Activated CD4-positive, alpha-beta T cell treated with anti-CD3 and anti-CD28 coated beads, Interleukin-2, amount 50 U/mL, for 1 hour (primary cell): Measurements from ENCODE around the gene OPRL1.
"Not testable (repeated sequence)": the region's sequence is repeated elsewhere in the genome, so short reads cannot be mapped to it uniquely, and the experiment has no call there.

ENCODE experiments used
- DNase-seq: peaks from one replicate; pipeline ENCODE4 v3.0.0-alpha.2; 2020

OPRL1 gene

DNA sequence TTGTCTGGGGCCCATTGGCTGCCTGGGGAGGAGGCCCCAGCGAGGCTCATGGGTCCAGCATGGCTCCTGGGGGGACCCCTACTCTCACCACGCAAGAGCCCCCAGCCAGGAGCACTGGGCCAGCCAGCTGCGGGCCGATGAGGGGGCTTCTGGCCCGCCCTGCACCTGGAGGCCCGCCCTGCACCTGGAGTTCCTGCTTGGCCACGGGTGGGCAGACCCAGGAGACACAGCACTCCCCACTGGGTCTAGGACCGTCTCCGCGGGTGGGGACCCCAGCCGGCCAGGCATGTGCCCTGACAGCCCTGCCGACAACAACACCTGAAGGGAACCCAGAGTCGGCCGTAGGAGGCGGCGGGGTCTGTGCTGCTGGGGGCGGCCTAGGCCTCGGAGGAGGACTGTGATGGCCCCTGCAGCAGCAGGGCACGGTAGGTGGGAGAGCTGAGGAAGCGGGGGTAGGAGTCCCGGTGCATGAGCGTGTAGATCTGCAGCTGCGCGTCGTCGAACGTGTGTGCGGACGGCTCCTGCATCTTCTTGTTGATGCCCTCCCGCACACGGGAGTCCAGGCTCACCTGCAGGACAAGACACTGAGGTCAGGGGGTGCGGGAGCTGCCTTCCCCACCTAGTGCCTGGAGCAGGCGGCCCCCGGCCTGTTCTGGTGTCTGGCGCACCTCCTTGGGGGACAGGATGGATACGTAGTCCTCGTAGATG is 6.3 kb upstream of the OPRL1 start:
- DNase-seq: no peak

DNA sequence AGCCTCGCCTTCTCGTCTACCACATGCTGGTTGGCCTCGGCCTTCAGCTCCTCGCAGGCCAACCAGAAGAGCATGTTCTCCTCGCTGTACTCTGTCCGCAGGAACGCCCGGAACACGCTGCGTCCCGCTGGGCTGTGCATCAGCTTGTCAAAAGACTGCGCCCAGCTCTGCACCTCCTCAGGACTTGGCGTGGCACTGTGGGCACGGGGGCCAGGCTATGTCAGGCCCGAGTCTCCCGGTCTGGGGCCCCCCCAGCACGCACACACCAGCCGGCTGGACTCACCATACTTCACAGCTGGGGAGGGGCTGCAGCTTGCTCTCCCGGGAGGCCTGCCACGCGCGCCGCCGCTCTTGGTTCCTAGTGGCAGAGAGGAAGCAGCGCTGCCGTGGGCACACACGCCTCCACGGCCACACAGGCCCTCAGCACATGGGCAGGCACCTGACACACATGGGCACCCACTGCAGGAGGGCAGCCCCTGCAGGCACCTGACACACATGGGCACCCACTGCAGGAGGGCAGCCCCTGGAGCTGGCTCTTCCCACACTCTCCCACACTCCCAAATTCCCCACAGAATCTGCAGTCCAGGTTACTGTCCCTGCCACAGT is 5.6 kb upstream of the OPRL1 start:
- no peak for DNase-seq

DNA sequence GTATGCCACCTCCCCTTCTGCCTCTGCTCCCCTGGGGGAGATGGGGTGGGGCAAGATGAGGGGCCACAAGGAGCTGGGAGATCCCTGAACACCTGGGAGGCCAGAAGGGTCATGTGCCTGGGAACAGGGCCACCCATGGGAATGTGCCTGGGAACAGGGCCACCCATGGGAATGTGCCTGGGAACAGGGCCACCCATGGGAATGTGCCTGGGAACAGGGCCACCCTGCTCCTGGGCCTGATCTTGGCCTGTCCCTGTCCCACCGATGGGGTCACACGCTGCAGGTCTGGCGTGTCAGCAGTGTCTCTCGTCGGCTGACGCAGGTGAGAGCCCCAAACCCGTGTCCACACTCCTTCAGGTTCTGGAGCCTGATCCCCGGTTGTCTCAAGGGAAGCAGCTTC is 4.9 kb upstream of the OPRL1 start:
- DNase-seq: no peak

DNA sequence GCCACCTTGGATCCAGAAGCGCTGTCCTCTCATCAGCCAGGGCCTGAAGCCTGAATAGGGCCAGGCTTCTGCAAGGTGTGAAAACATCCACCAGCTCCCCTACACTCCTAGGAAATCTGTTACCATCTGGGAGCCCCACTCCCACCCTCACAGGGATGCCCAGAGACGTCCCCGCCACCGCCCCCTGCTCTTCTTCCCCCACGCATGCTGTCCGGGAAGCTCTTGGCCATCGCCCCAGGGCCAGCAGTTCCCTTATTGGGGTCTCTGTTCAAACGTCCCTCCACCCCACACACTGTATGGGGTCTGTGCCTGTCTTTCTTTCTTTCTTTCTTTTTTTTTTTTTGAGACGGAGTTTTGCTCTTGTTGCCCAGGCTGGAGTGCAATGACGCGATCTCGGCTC is 4.3 kb upstream of the OPRL1 start:
- DNase-seq: no peak

DNA sequence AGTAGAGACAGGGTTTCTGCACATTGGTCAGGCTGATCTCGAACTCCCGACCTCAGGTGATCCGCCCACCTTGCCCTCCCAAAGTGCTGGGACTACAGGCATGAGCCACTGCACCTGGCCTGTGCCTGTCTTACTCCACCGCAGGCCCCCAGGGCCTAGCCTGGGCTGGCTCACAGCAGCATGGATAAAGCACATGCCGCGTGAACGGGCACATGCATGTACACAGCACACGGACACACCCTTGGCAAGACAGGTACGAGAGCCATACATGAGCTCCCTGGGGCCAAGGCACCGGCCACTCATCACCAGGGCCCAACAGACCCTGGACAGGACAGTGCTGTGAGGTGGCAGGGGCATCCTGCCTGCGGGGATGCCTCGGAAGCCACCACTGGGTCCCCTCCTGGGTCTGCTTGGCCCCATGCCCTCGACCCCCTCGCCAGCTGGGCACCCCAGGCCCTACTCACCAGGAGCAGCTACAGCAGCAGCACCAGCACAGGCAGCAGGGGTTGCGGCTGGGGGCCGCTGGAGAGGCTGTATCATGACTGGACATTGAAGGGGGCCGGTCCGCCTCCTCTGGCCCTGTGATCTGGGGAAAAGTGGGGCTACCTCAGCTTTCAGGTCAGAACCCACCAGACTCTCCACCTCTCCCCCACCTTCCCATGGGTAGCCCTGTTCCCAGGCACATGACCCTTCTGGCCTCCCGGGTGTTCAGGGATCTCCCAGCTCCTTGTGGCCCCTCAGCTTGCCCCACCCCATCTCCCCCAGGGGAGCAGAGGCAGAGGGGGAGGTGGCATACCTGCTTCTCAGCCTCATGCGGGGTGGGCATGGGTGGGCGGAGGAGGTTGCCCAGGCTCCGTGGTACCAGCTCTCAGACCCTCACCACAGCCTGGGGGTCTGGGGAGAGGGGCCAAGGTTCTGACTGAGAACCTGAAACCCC is 3.6 kb upstream of the OPRL1 start:
- DNase-seq: no peak

DNA sequence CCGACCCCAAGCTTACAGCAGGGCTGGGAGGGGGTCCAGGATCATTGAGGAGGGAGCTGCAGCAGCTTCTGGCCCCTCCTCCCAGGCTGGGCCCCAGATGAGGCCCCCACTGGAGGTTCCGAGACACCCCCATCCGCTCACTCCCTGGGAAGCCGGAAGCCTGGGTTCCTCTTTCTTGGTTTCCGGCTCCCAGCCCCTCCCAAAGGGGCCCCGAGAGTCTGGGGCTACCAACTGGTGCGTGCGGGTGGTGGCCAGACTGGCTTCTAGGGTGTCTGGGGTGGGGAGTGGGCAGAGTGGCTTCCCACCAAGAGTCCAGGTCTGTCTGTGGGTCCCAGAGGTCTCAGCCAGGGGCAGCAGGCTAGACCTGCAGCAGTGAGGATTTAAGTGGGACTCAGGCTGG is 2.8 kb upstream of the OPRL1 start:
- DNase-seq: no peak

DNA sequence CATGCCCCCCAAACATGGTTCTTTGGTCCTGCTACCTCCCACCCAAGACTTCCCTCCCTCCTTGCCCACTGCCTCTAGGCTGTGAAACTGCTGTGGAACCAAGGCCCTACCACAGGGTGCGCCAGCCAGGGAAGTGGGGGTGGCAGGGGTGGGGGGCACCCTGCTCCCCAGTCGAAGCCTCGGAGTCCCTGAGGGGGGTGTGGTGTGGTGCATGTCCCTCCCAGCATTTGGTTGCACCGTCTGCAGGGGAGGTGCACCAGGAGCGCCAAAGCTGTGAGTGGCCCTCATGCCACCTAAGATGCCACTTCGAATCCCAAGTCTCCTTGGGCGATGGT is 2.4 kb upstream of the OPRL1 start:
- no peak for DNase-seq

DNA sequence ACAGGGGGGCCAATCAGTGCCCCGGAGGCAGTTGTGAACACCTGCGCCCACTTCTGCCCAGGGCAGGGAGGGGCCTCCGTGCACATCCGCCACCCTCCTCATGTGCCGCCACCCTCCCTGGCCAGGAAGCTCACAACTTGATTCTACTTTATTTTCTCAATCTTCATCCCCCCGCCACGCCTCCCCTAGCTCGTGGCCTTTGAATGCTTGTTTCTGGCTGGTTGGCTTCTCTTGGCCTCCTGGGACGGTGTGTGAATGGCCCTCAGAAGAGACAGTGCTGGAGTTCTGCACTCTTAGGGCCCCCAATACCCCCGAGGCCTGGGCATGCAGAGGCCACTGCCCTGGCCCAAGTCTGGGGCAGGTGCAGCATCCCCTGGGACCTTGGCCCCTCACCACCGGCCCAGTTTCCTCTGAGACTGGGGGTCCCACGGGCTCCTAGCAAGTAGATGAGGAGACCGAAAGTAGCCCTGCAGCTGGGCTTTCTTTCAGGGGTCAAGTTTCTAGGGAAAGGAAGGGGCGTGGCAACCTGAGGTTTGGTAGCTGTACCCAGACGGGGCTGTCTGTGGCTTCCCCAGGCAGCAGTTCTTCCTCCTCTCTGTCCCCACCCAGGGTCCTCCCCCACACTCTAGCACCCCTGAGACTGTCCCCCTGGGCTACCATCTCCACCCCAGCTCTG is 1.9 kb upstream of the OPRL1 start:
- DNase-seq: peak; percentile 60

DNA sequence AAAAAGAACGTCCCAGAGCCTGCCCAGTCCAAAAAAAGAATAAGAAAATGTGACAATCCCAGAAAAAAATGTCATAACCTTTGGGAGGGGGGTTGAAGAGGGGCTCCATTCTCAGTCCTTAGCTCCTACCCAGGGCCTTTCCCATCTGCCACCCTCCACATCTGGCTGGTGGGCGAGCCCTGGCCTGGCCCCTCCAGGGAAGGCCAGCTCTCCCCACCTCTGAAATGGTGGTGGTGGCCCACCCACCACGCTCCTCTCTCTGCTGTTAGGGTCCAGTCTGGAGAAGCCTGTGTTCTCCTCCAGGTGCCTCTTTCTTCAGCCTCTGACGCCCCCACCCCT is 979 bp upstream of the OPRL1 start:
- no peak for DNase-seq

DNA sequence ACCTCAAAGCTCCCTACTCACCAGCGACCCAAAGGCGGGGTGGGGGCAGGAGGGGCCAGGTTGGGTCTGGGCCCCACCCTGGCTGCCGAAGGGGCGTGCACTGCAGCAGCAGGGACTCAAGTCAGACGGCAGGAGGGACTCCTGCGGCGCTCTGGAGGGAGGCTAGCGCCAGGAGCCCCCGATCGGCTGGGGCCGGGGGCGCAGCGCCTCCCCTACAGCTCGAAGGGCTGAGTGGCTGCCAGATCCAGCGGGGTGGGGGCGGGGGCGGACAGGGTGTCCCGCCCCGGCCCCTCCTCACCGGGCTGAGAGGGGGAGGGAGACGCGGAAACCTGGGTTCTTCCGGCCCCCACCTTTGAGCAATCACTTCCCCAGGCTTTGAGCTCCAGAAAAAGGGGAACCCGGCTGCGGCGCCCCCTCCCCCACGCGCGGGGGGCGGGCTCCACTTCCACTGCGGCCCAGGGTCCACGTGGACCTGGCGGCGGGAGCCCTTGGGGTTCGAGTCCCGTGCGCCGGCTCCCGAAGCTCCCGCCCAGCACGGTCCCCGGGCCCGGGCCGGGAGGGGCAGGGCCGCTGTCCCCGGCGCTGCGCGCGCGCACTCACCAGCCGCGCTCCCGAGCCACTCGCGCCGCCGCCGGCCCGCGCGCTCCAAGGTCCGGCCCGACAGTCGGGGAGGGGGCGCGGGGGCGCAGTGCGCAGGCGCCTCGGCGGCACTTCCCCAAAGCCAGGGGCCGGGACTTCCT is 439 bp upstream of the OPRL1 start, which contains the start of gene RGS19:
Gene RGS19, minus strand, starts transcription at position 246 of the 740 bp plus-strand sequence. CDS start 2,632 bp downstream, outside the sequence.
- peak; percentile 64 for DNase-seq

DNA sequence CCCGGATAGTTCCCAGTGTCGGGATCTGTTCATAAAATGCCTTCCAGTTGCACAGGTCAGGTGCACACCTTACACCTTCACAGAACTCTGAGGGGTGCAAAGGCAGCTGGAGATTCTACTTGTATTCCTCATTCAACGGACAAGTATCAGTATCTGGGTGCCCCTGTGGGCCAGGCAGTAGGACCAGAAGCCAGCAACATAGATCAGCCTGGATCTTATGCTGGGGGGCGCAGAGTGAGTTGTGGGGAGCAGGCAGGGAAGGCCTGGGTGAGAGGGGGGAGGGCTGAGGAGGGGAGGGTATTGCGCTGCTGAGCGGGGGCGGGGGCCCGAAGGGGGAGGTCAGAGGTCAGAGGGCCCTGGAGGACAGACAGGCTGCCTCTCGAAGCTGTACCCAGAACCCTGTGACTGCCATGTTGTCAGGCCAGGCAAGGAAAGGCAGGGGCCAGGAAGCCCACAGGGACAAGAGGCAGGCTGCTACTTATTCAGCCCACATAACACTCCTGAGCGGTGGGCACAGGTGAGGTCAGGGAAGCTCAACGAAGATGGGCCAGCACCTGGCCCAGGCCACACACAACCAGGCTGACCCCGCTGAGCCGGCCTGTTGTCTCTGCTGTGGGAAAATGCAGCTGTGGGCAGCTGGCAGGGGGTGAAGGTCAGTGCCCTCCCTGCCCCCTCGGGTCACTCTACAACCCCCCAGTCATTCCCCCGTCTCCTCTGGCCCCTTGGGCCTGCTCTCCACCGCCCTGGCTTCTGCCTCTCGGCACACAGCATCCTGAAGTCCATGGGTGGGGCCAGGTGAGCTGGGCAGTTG is 1.1 kb downstream of the OPRL1 start:
- no peak for DNase-seq

DNA sequence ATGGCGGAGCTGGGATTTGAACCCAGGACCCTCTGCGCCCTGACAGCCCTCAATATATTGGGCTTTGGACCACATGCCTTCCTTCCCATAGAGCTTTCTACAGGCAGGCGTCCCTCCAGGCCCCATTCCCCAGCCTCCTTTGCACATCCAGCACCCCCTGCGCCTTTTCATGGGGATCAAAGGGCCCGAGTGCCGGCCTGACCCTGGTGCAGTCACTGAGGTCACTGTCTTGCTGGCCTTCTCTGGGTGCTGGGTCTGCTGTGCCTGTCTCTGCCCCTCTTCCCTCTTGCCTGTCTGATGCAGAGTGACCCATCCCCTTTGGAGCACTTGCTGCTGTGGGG is 1.7 kb downstream of the OPRL1 start:
- no peak for DNase-seq

DNA sequence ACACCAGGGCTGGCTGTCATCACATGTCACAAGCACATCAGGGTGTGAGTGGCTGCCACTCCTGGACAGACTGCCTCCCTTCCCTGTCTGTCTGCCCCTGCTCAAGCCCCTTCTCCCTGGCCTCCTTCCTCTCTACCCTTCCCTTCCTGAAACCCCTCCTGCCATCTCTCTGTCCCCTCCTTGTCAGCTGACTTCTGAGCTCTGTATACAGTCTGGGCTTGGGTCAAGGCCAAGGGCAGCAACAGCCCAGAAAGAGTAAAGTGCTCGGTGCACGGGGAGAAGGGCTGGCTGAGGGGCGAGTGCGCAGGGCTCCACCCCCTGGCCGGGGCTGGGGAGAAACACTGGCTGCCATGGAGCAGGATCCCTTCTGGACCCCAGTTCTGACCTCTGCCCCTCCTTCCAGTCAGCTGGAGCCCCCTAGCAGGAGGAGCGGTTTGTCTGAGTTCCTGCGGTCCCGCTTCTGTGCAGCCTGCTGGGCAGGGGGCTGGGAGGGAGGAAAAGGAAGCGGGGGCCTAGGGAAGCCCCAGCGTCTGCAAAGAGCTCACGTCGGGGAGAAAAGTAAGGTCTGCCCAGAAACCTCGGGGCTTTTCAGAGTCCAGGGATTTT is 2.3 kb downstream of the OPRL1 start:
- DNase-seq: no peak

DNA sequence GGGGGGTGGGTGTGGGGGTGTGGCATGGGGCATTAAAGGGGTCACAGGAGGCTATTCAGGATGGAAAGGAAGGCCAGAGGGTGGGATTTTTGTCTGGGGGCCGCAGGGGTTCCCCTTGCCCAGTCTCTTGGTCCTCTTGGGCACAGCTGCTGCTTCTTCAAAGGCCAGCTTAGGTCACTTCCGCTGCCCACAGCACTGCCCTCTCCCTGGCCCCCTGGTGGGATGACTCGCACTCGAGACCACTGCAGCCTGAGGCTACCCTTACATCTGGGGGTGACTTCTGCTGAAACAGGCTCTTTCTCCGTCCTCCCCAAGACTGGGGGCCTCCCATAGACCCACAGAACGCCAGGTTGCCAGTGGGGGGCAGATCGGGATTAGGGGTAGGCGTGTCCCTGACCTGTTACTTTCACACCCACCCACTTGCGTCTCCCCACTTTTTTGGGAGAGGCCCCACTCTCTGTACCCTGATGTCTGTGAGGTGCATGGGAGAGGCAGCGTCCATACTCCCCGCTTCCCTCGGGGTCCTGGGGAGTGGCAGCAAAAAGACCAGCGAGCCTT is 3.0 kb downstream of the OPRL1 start:
- DNase-seq: no peak

DNA sequence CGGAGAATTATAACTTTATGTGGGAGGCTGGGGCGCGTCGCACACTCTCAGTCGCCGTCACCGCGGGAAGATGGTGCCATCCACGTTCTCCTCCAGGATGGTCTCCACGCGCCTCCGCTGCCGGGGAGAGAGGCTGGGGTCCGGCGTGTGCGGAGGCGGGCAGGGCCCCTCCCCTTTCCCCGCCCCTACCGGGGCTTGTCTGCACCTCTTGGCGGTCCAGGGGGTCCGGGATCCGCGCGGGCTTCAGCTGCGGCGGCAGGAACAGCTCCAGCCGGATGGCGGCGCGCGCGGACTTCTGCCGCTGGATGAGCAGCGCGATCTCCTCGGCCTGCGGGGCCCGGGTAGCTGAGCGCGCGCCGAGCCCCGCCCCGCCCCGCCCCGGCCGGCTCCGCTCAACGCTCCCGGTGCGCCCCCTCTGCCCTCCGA is 3.5 kb downstream of the OPRL1 start:
- peak; percentile 68 for DNase-seq

DNA sequence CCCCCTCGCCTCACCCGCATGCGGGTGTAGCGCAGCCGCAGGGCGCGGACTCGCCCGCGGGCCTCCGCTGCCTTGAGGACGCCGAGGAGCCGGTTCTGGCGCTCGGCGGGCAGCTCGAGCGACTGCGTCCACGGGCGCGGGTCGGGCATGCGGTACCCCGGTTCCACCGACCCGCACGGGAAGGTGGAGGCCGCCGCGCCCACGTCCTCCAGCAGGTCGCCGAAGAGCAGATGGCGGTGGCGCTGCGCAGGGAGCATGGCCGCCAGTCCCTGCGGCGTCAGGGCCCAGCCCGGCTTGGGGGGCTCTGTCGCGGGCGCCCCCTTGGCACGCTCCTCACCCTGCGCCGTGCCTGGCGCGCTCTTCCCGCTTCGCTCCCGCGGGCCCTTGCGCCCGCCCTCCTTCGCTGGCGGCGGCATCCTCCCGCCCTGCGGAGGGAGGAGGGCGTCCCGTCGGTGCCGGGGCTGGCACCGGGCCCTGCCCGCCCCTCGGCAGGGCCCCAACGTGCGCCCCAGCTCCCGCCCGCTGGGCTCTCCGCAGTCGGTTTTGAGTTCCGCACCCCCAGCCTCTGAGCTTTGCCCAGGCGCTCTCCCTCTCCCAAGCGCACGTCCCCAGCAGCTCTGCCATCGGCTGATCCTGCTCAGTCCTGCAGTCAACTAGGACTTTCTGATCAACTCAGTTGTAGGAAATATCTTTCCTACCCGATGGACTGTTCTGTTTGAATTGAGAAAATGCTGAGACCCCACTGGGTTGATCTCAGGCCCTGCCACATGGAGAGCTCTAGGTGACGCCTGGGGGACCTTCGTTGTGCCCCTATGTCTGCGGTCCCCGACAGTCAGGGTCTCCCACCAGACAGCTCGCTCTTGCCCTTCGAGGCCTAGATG is 4.2 kb downstream of the OPRL1 start, which contains the start of gene LKAAEAR1:
Gene LKAAEAR1, minus strand, starts transcription at position 595 of the 881 bp plus-strand sequence. Its CDS starts 179 bp downstream, at position 416.
- no peak for DNase-seq

DNA sequence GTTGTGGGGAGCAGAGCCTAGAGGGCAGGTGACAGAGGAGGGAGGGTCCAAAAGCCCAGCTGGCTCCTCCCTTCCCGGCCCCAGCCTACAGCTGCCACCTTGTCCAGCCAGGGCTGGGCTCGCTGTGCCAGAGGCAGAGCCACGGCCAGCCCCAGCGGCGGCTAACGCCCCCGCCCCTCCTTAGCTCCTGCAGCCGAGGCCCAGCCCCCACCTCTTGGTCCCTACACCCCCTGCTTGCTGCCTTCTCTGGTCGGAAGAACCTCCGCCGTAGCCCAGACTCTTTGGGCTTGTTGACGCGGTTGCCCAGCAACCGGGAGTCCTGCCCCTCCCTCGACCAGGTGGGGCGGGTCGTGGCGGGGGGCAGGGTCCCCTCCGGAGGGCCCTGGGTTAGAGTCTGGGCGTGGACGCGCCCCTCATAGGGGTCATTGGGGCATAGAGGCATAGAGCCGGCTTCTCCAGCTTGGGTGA is 4.8 kb downstream of the OPRL1 start:
- DNase-seq: no peak

DNA sequence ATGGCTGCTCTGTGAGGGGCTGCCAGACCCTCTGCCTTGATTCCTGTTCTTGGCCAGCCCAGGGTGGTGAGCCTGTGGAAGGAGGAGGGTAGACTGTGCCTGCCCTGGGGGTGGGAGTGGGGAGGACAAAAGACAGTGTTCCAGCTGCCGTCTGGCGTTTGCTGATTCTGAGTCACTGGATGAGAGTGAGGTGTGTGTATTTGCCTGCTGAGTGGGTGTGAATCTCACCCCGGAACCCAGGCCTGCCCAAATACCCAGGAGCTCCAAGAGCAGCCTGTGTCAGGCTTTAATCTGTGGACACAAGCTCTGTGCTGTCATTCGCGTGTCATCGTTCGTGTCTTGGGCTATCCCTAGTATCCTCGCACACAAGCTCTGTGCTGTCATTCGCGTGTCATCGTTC is 6.9 kb downstream of the OPRL1 start:
- DNase-seq: no peak

DNA sequence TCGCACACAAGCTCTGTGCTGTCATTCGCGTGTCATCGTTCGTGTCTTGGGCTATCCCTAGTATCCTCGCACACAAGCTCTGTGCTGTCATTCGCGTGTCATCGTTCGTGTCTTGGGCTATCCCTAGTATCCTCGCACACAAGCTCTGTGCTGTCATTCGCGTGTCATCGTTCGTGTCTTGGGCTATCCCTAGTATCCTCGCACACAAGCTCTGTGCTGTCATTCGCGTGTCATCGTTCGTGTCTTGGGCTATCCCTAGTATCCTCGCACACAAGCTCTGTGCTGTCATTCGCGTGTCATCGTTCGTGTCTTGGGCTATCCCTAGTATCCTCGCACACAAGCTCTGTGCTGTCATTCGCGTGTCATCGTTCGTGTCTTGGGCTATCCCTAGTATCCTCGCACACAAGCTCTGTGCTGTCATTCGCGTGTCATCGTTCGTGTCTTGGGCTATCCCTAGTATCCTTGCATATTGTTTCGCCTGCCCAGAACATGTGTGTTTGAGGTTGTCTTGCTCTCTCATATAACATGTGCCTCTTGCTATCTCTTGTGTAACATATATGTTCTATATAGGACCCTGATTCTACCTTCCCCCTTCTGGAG is 7.4 kb downstream of the OPRL1 start:
- DNase-seq: not testable (repeated sequence)
